Activated CD4-positive, alpha-beta T cell treated with anti-CD3 and anti-CD28 coated beads, Interleukin-2, Interleukin-4, amounts not matched to agents 100 ng/mL and 50 ng/mL, durations not matched to agents 16 hours and 8 hours (primary cell): ENCODE data around the gene KCTD1.

ENCODE experiments used
- DNase-seq: peaks from one replicate; pipeline ENCODE4 v3.0.0-alpha.2; 2020; ENCODE audit warnings: low spot score

The KCTD1 gene

GRCh38 chr18:26521617-26522016, 26.7 kb downstream of the KCTD1 start:
- DNase-seq, result no peak

DNA sequence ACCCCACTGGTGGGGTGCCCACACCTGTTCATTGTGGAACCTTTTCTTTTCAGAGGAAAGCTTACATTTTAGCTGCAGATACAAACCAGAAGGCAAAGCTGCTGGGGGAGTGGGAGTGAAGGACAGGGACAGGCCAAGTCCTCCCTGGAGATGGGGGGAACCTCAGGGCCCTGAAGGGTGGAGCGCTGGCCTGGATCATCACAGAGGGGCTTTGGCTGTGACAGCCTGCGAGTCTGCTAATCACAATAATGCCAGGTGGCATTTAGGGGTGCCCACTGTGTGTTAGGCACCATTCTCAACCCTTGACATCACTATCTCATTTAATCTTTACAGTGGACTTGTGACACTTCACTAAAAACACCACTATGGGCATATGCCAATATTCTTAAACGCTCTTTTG, 27.4 kb downstream of the KCTD1 start:
- DNase-seq, result no peak

DNA sequence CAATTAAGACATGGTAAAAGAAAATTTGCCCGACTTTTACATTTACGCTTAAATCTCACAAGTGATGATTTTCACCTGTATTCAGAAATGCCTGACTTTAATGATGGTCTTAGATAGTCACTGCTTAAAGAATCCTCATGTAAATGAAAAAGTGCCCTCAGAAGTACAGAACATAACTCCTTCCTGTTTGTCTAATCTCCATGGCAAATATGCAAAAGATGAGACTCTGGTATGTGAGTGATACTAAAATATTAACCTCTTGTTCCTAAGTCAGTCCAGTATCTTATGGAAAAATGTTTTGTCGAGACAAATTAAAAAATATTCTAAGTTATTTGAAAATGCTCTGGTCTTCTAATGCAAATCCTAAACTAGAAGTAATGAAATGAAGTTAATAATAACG, 29.2 kb downstream of the KCTD1 start:
- DNase-seq, result no peak

DNA sequence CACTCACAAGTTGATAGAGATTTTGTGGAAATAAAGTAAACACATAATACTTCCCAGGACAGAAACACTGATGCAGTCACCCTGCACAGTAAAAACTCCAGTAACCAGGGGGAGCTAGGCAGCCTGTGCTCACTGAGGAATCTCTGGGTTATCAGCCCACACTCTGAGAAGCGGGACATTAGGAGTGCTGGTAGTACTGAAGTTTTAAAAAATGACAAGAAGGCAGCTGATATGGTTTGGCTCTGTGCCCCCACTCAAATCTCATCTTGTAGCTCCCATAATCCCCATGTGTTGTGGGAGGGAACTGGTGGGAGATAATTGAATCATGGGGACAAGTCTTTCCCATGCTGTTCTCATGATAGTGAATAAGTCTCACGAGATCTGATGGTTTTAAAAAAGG, 31.4 kb downstream of the KCTD1 start:
- DNase-seq, result no peak

DNA sequence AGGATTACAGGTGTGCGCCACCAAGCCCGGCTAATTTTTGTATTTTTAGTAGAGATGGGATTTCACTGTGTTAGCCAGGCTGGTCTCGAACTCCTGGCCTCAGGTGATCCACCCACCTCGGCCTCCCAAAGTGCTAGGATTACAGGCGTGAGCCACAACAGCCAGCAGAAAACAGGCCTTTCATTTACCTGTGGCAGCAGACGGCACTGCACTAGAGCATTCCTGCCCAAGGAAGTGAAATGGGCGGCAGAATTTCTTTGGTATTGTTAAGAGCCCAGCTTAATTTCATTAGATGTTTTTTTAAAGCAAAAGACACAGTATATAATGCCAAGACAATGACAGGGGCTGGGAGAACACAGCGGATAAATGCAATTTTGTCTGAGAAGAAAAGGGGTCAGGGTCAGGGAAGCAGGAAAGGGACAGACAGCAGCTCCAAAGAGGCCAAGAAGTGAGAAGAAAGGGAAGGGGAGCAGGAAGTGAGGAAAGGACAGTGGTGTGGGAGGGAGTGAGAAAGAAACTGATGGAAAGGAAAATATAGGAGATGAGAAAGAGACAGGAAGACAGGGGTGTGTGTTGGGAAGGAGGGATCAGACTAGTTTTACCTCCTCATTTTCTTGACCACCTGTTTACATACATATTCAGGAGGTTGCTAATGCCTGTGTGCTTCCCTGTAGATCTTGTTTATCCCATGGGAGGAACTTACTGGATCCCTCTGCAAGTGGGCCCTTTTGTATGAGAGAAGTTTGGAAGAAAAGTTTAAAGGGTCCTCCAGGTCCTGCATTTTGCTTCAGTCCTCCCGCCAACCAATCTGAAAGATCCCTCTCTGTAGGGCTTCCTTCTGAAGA, 32.5 kb downstream of the KCTD1 start:
- DNase-seq, result no peak

DNA sequence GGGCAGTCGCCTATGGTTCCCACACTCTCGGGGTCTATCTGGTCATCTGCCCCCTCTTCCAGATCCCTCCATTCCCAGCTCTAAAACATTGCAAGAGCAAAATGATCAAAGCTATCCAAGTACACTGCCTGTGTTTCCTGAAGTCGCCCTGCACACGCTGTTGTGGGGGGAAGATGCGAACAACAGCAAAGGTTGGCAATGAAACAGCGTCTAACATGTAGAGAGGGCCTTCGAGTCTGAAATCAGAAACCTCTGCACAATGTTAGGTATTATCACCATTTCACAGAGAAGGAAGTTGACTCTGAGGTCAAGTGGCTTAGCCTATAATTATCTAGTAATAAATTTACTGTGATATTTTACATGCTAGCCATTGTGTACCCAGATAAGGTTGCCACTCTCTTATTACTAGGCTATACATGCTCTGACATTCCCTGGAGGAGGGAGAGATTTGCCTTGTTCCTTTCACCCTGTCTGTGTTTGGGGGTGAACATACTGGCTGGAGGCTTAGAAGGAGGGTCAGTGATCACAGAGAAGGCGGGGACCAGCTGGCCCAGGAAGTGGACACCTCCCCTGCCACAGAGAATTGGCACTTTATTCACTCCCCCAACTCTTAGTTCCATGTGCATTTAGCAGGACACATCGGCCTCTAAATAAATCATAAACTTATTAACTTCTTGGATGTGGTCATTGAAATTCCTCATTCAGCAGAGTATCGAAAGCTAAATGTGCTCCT, 36.8 kb downstream of the KCTD1 start:
- no peak for DNase-seq

- DNase-seq, result no peak
These were observed 38.0 kb downstream of the KCTD1 start for GRCh38 chr18:26510337-26510736.

DNA sequence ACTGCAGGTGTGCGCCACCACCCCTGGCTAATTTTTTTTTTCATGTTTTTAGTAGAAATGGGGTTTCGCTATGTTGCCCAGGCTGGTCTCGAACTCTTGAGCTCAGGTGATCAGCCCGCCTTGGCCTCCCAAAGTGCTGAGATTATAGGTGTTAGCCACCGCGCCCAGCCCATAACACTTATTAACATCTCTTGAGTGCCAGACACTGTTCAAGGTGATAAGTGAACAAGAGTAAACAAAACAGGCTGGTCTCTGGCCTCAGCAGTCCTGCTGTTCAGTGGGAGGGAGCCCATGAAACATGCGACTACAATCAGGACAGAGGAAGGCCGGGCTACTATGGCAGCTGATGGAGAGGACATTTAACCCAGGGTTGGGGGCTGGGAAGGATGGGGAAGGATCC, 42.3 kb downstream of the KCTD1 start:
- no peak for DNase-seq

- no peak for DNase-seq
These were observed 43.5 kb downstream of the KCTD1 start for GRCh38 chr18:26504831-26505230.

DNA sequence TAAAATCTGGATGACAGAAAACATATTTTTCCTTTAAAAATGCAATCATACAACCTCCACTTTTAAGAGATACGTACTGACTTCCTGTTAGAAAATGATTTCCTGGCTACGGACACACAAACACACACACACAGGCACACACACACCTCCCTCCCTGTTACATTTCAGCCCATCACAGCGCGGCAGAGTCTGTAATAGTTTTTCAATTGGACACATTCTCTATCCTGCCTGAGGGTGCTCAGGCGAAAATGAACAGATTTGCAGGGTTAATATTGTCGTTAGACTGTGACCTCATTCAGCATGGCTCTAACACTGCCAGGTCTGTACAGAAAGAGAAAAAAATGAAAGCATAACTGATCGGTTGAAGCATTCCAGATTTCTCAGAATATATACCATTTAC, 45.0 kb downstream of the KCTD1 start:
- DNase-seq, result no peak

GRCh38 chr18:26502823-26503222, 45.5 kb downstream of the KCTD1 start:
- no peak for DNase-seq

DNA sequence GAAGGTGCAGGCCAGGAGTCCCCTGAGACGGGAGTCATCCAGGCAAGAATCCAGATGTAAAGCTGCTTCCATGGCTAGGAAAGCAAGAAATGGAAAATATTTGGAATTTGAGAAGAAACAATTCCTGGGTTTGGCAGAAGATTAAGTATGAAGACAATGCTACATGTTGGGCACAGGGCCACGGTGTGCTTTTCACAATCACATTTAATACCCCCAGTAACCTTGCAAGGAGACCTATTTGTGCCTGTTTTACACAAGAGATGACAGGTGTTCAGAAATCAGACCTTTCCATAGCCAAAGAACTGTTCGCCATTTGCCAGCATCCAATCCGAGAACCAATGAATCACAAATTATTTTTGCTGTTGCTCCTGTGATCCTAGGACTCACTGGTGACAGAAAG, 50.5 kb downstream of the KCTD1 start:
- no peak for DNase-seq

GRCh38 chr18:26496528-26496927, 51.8 kb downstream of the KCTD1 start:
- no peak for DNase-seq

DNA sequence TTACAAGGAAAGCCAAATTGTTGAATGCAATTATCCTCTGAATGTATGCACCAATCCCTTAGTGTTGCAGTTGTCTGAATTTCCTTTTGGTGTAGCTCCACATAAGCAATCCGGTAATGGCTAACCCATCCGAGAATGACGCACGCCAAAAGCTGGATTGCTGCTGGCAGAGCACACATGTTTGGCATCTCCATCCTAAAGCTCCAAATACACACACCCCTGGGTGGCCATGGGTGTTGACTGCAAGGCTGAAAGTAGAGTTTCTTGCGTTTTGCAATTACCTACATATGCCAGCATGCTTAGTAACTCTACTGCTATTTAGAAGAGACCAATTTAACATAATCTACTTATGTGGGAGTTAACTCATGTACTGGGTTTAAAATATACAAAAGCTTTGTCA, 53.1 kb downstream of the KCTD1 start:
- DNase-seq, result no peak

DNA sequence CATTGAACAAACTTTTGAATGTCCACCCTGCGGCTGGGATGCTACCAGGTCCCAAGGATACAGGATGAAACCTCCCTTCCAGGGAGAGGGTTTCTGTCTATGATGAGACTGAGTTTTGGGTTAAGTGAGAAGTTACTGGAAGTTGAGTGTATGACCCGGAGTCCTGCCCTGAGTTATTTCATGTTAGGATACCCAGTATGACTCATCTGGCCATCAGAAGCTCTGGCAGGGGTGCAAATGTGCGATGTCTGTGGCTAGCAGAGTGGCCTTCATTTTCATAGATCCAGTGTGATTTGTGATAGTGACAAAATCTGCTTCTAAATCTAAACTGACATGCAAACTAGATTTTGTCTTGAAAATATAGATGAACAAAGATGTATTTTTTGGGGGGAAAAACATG, 55.3 kb downstream of the KCTD1 start:
- no peak for DNase-seq

GRCh38 chr18:26491194-26491816, 57.0 kb downstream of the KCTD1 start:
- DNase-seq, result no peak

- no peak for DNase-seq
These were observed 58.5 kb downstream of the KCTD1 start for GRCh38 chr18:26489881-26490280.

DNA sequence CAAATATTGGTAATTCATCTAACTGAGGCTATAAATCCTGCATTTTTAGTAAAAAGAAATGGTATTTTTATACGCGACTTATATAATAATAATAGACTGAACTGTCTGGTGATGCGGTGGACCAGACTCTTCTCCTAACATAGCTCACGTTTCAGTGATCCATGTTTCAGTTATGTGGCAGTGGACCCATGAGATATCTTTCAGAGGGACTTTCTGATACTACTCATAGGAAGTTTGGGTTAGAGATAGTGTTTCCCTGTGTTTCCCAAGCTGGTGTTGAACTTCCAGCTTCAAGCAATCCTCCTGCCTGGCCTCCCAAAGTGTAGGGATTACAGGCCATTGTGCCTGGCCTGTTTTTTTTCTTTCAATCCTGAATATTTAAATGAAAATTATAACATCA, 59.2 kb downstream of the KCTD1 start:
- no peak for DNase-seq

GRCh38 chr18:26488417-26489009, 59.8 kb downstream of the KCTD1 start:
- DNase-seq, result no peak

GRCh38 chr18:26487437-26487836, 60.9 kb downstream of the KCTD1 start:
- peak; percentile 4 for DNase-seq

GRCh38 chr18:26483633-26484032, 64.7 kb downstream of the KCTD1 start:
- no peak for DNase-seq

DNA sequence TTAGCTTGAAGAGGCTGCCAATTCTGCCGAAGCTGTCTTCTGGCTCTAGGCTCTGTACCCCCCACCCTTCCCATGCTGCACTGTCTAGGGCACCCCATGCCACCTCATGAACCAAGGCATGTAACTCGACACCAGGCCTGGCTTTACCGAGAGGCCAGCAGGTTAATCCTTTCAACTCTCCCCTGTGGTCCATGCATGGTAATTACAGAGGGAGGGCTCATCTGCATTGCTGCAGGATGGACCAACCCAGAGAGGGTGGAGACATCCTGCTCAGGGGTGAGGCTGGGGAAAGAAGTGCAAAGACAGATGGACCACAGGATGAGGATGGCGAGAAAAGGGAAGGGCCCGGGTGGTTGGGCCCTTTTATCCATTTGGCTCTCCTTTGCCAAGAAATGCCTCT, 65.8 kb downstream of the KCTD1 start:
- DNase-seq, result no peak
